Endometrium (tissue), 2 donors: Measurements from ENCODE around the gene CHRNB1.
"Not testable (repeated sequence)": the region's sequence is repeated elsewhere in the genome, so short reads cannot be mapped to it uniquely, and the experiment has no call there.

Source experiments
- FAIRE-seq: peaks from 2 replicates; lab custom pipeline; 2012; peaks lifted over from hg19 to GRCh38; lab: Jason Lieb, UNC
- donor health status: control.
- donor health status: control.

The CHRNB1 gene

DNA sequence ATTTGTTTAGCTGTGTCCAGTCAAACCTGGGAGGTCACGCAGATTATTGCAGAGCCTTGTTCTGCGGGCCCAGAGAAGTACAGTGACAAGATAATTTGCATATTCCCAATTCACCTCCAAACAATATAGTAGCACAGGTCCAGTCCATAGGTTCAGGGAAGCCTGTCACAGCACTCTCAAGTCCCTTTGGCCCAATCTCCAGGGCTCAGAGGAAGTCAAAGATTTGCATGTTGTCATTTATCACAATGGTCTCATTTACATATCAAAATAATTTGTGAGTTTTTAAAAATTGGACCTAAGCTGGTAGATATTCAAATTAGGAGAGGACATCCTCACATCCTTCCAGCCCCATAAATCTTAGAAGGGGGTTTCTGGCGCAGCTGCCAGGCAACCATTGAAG is 22.6 kb downstream of the CHRNB1 start:
- FAIRE-seq: no peak

GRCh38 chr17:7468290-7468689 is 23.4 kb downstream of the CHRNB1 start:
- no peak for FAIRE-seq

- no peak for FAIRE-seq
These were observed 24.0 kb downstream of the CHRNB1 start for GRCh38 chr17:7468804-7469389.

- FAIRE-seq: not testable (repeated sequence)
These were observed 25.0 kb downstream of the CHRNB1 start for GRCh38 chr17:7469843-7470242.

- not testable (repeated sequence) for FAIRE-seq
These were observed 25.7 kb downstream of the CHRNB1 start for GRCh38 chr17:7470457-7470973.

GRCh38 chr17:7471729-7472128 is 26.9 kb downstream of the CHRNB1 start:
- no peak for FAIRE-seq

DNA sequence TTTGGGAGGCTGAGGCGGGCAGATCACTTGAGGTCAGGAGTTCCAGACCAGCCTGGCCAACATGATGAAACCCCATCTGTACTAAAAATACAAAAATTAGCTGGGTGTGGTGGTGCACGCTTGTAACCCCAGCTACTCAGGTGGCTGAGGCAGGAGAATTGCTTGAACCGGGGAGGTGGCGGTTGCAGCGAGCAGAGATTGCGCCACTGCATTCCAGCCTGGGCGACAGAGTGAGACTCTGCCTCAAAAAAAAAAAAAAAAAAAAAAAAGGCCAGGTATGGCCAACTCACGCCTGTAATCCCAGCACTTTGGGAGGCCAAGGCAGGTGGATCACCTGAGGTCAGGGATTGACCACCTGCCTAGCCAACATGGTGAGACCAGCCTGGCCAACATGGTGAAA is 29.9 kb downstream of the CHRNB1 start:
- FAIRE-seq: not testable (repeated sequence)

DNA sequence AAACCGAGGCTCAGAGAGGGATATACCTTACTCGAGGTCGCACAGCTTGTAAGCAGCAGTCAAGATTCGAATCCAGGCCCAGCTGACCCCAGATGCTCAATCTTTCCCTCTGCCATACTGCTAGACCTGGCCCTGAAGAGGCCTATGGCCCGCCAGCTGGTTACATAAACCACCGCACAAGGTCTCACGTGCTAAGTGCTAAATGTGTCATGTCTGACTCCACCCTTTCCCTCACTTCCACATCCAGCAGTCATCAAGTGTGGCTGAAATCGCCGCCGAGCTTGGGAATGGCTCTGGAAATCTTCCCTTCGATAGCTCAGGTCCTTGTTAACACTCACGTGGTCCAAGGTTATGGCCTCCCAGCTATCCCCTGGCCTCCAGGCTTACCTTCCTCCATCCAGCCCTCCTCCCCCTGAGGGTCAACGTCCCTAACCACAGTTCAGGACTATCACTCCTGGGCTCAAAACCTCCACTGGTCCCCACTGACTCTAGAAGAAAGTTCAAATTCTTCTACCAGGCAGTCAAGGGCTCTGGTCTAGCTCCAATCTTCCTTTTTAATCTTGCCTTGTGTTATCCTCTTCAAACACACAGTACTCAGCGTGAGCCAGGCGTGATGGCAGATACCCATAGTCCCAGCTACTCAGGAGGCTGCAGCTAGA is 31.0 kb downstream of the CHRNB1 start:
- no peak for FAIRE-seq

DNA sequence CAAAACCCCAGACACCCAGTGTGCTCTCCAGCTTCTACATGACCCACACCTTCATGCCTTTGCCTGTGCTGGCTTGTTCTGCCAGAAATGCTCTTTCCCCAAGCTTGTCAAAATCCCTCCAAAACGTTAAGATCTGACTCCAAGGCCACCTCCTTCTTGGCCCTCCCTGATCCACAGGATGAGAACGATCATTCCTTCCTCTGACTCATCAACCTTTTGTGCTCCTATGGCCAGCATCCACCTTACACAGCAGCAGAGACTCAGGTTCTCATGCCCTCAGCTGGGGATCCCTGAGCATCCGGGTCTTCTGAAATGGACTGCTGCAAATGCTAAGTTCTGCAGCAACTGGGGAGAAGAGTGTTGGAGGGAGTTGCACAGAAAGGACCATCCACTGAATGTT is 31.6 kb downstream of the CHRNB1 start:
- no peak for FAIRE-seq

GRCh38 chr17:7476951-7477350 is 32.1 kb downstream of the CHRNB1 start:
- FAIRE-seq: no peak

DNA sequence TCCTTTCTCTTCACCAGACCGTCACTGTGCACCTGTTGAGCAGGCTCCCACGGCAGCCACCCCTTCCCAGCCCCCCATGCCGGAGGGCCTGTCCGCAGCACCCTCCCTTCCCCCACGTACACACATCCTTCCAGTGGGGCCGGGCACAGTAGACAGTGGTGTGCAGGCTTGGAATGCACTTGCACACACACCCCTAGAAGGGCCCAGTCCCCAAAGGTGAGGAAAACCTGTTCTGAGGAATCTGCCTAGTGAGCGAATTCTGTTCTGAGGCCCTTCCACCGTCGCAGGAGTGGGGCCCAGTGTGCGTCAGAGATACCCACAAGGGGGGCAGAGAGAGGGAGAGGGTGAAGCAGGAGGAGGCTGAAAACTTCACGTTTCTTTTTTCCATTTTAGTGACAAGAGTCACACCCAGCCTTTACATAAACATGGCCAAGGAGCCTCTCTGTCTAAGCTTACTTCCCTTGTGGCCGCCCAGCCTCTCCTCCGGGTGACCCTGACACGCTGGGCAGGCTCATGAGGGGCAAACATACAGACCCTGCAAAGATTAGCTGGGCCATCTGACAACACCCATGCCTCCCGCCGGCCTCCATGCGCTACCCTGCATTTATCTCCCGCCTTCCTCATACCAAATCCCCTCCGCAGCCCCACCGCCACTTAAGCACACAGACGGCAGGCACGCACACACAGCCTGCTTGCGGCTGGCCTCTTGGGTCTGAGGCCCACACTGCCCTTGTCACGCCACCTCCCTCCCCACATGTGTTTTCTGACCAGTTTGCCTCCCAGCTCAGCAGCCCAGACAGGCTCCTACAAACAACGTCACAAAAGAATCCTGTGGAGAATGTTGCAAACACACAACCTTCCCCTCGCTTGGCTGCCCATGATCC is 32.8 kb downstream of the CHRNB1 start:
- FAIRE-seq: no peak

GRCh38 chr17:7478276-7479212 is 33.7 kb downstream of the CHRNB1 start:
- FAIRE-seq: no peak

- FAIRE-seq: no peak
These were observed 34.6 kb downstream of the CHRNB1 start, which contains the start of gene ZBTB4 for GRCh38 chr17:7479213-7480088. TSS of gene ZBTB4 (minus strand) at chr17:7479631. CDS start at chr17:7466801, 12,830 bp downstream.

DNA sequence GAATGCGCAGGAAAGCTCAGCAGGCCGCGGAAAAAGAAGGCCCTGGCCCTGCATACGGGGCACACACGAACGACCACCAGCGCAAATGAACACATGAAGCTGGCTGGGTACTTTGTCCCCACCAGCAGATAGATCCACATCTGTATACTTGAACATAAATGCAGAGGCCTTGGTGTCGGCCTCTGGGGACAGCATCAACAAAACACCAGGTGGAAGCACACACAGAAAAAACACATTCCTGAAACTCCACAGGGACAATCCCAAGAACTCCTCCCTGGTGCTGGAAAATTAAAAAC is 35.2 kb downstream of the CHRNB1 start:
- FAIRE-seq: no peak

DNA sequence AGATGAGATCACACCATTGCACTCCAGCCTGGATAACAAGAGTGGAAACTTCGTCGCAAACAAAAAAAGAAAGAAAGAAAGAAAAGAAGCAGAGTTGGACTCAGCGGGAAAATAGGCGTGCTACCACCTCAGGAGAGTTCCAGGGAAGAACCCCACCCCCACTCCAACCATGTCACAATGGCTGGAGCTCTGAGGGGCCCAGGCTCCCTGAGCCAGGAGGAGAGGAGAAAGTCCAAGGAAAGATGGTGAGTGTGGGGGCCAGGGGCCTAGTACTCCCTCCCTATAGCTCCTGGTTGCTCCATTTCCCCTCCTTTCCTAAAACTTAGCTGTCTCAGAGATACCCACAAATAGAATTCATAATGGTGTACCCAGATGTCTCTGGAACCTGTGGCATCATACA is 36.4 kb downstream of the CHRNB1 start, which contains the start of gene SLC35G6:
Gene SLC35G6 (plus strand): TSS at position 172 of the 400 bp plus-strand sequence. CDS start 71 bp downstream, at position 243.
- not testable (repeated sequence) for FAIRE-seq

- not testable (repeated sequence) for FAIRE-seq
These were observed 37.2 kb downstream of the CHRNB1 start for GRCh38 chr17:7481842-7482741.

GRCh38 chr17:7482742-7483088 is 37.9 kb downstream of the CHRNB1 start:
- FAIRE-seq: not testable (repeated sequence)

DNA sequence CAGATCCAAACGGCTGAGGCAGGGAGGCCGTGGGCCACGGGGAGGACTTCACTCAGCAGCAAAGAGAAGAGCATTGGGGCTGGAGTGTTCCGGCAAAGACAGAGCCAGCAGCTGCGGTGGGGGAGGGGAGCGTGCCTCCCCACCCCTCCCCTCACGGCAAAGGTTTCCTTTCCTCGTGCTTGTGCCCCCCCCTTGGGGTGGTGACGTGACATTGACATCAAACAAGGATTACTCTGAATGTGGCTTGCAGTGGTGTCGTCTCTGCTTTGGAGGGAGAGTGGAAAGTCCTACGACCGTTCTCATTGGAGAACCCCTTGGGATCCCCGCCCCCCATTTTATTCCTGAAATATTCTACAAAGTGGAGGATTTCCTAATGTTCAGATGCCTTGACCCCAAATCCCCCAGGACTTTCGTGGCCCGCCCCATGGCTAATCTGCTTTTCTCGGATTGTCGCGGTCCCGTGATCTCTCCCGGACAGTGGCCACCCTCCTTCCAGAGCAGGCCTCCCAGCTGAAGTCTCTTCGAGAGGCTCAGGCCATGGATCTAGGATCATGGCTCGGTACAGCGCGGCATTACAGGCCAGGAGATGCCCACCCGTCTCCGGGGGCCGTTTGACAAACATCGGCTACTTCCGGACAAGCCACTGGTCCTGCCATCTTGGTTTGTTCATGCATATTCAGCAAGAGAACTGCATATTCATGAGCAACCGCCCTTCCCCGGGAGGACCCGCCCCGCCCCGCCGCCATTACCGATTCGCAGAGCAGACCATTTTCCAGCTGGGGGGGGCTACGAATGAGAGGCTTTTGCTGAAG is 38.6 kb downstream of the CHRNB1 start:
- FAIRE-seq: no peak
